Erythroblast (primary cell): ENCODE data around the gene SMCO3.
A peak's percentile ranks its signal among the peaks of the same experiment; 100 is the strongest.

Experiments
- GATA1 ChIP-seq: IDR thresholded peaks from 2 replicates; pipeline ENCODE4 v1.6.1; 2011; ENCODE audit warnings: low read depth, mild to moderate bottlenecking, control low read depth, low read length, moderate library complexity
- POLR2A ChIP-seq: IDR thresholded peaks from 2 replicates; pipeline ENCODE4 v1.6.1; 2011; ENCODE audit warnings: mild to moderate bottlenecking, low read length

GRCh38 chr12:14770496-14771461, 43.2 kb downstream of the SMCO3 start:
- TF ChIP-seq GATA1 = no peak
- peak; percentile 97 for TF ChIP-seq POLR2A
